Measurements from ENCODE around the gene CTSA. TPM values are rescaled to one million over a fixed set of nuclear protein-coding genes. Genes with fewer than 3 reads are reported as not detected.
A peak's percentile ranks its signal among the peaks of the same experiment; 100 is the strongest.

CTSA gene
- total and polyA plus RNA-seq, 10 donors, result 56.6 to 203 (median 176) TPM

DNA sequence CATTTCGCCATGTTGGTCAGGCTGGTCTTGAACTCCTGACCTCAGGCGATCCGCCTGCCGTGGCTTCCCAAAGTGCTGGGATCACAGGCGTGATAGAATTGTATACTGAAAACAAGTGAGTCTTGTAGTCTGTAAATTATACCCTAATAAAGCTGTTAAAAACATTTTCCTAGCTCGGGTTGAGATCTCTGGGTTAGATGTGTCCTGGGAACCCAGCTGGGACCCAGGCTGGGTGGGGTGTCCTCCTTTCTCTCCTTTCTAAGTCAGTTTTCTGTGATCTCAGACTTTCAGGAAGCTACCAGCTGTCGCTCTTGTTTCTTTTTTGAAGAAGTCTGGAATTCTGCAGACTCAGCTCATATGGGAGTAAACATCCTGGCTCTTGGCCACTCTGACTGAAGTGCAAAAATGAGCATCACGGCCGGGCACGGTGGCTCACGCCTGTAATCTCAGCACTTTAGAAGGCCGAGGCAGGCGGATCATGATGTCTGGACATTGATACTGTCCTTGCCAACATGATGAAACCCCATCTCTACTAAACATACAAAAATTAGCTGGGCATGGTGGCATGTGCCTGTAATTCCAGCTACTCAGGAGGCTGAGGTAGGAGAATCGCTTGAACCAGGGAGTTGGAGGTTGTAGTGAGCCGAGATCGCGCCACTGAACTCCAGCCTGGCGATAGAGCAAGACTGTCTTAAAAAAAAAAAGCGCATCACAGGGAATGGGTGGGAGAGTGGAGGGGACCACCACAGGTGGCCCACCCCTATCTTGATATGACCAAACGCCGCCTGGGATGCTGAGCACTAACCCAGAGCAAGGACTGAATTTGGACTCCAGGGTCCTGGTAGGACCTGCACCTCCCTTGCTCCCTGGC lies 33.5 kb downstream of the CTSA start:
- Histone ChIP-seq H3K4me3 (no peak overlapping the region), H3K27me3 (replicated peaks in 1 of 7) (no peaks in the 10 kb centered on the region), H3K9me3 (no peaks in the 10 kb centered on the region), H3K27ac (peak overlapping the region; percentile 31 to 86 (median 79)), H3K36me3 (no peaks in the 10 kb centered on the region), H3K4me1 (peaks cover 0 to 48% (median 23%) of the 10 kb centered on the region in 6 donors)
- peak in 2 of 3 donors; percentile 44 to 73 for TF ChIP-seq POLR2AphosphoS5 (IDR thresholded peaks at IDR 0.05)
- no peak for TF ChIP-seq POLR2A (IDR thresholded peaks at IDR 0.05)
- TF ChIP-seq, protein P1, sequence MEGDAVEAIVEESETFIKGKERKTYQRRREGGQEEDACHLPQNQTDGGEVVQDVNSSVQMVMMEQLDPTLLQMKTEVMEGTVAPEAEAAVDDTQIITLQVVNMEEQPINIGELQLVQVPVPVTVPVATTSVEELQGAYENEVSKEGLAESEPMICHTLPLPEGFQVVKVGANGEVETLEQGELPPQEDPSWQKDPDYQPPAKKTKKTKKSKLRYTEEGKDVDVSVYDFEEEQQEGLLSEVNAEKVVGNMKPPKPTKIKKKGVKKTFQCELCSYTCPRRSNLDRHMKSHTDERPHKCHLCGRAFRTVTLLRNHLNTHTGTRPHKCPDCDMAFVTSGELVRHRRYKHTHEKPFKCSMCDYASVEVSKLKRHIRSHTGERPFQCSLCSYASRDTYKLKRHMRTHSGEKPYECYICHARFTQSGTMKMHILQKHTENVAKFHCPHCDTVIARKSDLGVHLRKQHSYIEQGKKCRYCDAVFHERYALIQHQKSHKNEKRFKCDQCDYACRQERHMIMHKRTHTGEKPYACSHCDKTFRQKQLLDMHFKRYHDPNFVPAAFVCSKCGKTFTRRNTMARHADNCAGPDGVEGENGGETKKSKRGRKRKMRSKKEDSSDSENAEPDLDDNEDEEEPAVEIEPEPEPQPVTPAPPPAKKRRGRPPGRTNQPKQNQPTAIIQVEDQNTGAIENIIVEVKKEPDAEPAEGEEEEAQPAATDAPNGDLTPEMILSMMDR (IDR thresholded peaks at IDR 0.05 in 8 of 11, conservative IDR thresholded peaks at IDR 0.05 in 3 of 11), result no peak
- no peak for DNase-seq
- WGBS, 5 donors, result 52 to 65% (median 56%) methylated on average over 16 to 21 of the region's 21 CpGs
- intact Hi-C loops (cut with DNase I; ENCODE audit: low total_unique reads), result no loop called here

- TF ChIP-seq, protein P1 (IDR thresholded peaks at IDR 0.05 in 8 of 11, conservative IDR thresholded peaks at IDR 0.05 in 3 of 11), result no peak
- TF ChIP-seq POLR2A (IDR thresholded peaks at IDR 0.05) (no peak), POLR2AphosphoS5 (IDR thresholded peaks at IDR 0.05) (no peak)
Measured at GRCh38 chr20:45925821-45926506, 34.8 kb downstream of the CTSA start.

GRCh38 chr20:45926731-45927070 lies 35.6 kb downstream of the CTSA start:
- no peaks in the 10 kb centered on the region for H3K36me3 ChIP-seq
- no peaks in the 10 kb centered on the region for H3K9me3 ChIP-seq
- intact Hi-C loops (cut with DNase I; ENCODE audit: low total_unique reads), result no loop called here
- 90 to 100% (median 97%) methylated on average over 1 to 2 of the region's 2 CpGs for WGBS, 5 donors
- H3K4me1 ChIP-seq, result peaks cover 0 to 36% (median 17%) of the 10 kb centered on the region in 6 donors
- no peak overlapping the region for H3K4me3 ChIP-seq
- no peak for DNase-seq
- no peak overlapping the region for H3K27ac ChIP-seq
- TF ChIP-seq, protein P1 (IDR thresholded peaks at IDR 0.05 in 8 of 11, conservative IDR thresholded peaks at IDR 0.05 in 3 of 11), result no peak
- no peak for TF ChIP-seq POLR2A (IDR thresholded peaks at IDR 0.05)
- no peak for TF ChIP-seq POLR2AphosphoS5 (IDR thresholded peaks at IDR 0.05)
- H3K27me3 ChIP-seq (replicated peaks in 1 of 7), result no peaks in the 10 kb centered on the region

More at GRCh38 chr20:45925821-45926506, 34.8 kb downstream of the CTSA start:
- H3K4me3 ChIP-seq, result no peak overlapping the region
- H3K9me3 ChIP-seq, result no peaks in the 10 kb centered on the region
- intact Hi-C loops (cut with DNase I; ENCODE audit: low total_unique reads), result no loop called here
- DNase-seq, result no peak
- peaks cover 0 to 37% (median 19%) of the 10 kb centered on the region in 6 donors for H3K4me1 ChIP-seq
- H3K27me3 ChIP-seq (replicated peaks in 1 of 7), result no peaks in the 10 kb centered on the region
- peak overlapping the region in 3 of 8 donors; percentile 3 to 82 (median 78) for H3K27ac ChIP-seq
- 71 to 89% (median 81%) methylated on average over 8 to 9 of the region's 9 CpGs for WGBS, 5 donors
- H3K36me3 ChIP-seq, result no peaks in the 10 kb centered on the region
